Calu3 (cell line): ENCODE results near the gene CIB4. TPM values are rescaled to one million over a fixed set of nuclear protein-coding genes. Genes with fewer than 3 reads are reported as not detected.

Experiments used
- BruUV-seq: library from RNA; stranded (reverse); fragments of 400-500 nt; replicated peaks from 2 replicates; lab custom pipeline; 2021; lab: Mats Ljungman, UMichigan
- CTCF ChIA-PET: fragments of 300-600 bp; sonication (Branson Sonifier 250); formaldehyde crosslinking; loops from one replicate; lab custom pipeline; 2022; ENCODE audit warnings: antibody characterized with exemption; lab: Charles Lee
- DNase-seq: peaks from one replicate; pipeline ENCODE4 v3.0.0; 2022
- H3K27ac Mint-ChIP-seq: one replicate; pipeline ENCODE4 v1.8.0; 2022; ENCODE audit warnings: mixed read lengths; ENCODE audit not compliant: unreplicated experiment
- H3K27me3 Mint-ChIP-seq: one replicate; pipeline ENCODE4 v1.8.0; 2022; ENCODE audit warnings: mixed read lengths; ENCODE audit not compliant: unreplicated experiment
- H3K36me3 Mint-ChIP-seq: one replicate; pipeline ENCODE4 v1.8.0; 2022; ENCODE audit warnings: mild to moderate bottlenecking, moderate library complexity, mixed read lengths; ENCODE audit not compliant: insufficient read depth, unreplicated experiment
- H3K4me1 Mint-ChIP-seq: one replicate; pipeline ENCODE4 v1.8.0; 2022; ENCODE audit warnings: mild to moderate bottlenecking, low read depth, mixed read lengths; ENCODE audit not compliant: unreplicated experiment
- H3K4me3 Mint-ChIP-seq: one replicate; pipeline ENCODE4 v1.8.0; 2022; ENCODE audit warnings: mild to moderate bottlenecking, low read depth, moderate library complexity, mixed read lengths; ENCODE audit not compliant: unreplicated experiment
- H3K9me3 Mint-ChIP-seq: one replicate; pipeline ENCODE4 v1.8.0; 2022; ENCODE audit warnings: low read depth, mixed read lengths; ENCODE audit not compliant: unreplicated experiment
- intact Hi-C: fragments of 100-400 bp; cut with micrococcal nuclease; formaldehyde crosslinking; loops from one replicate; pipeline ENCODE4 v1.10.0; 2022; ENCODE audit not compliant: unreplicated experiment
- total RNA-seq: library from RNA; stranded (reverse); gene quantifications from 2 replicates; pipeline ENCODE4 v1.2.3, GENCODE V29; 2022
- TF ChIP-seq, protein P1 (sequence below): fragments of 200-600 bp; IDR thresholded peaks from one replicate; pipeline ENCODE4 v1.8.0; 2022; ENCODE audit warnings: antibody characterized with exemption; ENCODE audit not compliant: unreplicated experiment

Gene CIB4
- total RNA-seq, 1 experiment from 2014 or later = not detected

DNA sequence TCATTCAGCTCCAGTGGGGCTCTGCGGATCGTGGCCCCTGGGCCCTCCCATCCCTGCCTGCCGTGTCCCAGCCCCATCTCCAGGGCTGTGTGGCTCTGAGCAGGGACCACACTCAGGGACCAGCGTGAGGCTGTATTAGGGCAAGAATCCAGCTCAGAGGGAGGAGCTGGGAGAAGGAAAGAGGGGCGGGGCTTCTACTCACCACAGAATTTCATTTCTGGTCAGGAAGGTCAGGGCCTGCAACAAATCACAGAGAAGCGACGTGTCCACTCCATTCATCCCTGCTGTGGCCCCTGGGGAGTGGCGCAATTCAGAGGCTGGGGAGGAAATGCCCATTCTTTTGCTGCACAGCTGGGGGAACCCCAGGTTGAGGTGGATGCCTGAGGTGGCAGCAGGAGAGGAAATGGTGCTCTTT is 828 bp downstream of the CIB4 start:
- peaks cover 31% of the 10 kb centered on the region for H3K27me3 Mint-ChIP-seq
- peak overlapping the region; percentile 17 for H3K27ac Mint-ChIP-seq
- CTCF ChIA-PET = no interaction called here
- peaks cover 17% of the 10 kb centered on the region for H3K4me1 Mint-ChIP-seq
- DNase-seq = peak; percentile 64
- intact Hi-C loops = no loop called here
- no TSS peak for BruUV-seq
- TF ChIP-seq, protein P1, sequence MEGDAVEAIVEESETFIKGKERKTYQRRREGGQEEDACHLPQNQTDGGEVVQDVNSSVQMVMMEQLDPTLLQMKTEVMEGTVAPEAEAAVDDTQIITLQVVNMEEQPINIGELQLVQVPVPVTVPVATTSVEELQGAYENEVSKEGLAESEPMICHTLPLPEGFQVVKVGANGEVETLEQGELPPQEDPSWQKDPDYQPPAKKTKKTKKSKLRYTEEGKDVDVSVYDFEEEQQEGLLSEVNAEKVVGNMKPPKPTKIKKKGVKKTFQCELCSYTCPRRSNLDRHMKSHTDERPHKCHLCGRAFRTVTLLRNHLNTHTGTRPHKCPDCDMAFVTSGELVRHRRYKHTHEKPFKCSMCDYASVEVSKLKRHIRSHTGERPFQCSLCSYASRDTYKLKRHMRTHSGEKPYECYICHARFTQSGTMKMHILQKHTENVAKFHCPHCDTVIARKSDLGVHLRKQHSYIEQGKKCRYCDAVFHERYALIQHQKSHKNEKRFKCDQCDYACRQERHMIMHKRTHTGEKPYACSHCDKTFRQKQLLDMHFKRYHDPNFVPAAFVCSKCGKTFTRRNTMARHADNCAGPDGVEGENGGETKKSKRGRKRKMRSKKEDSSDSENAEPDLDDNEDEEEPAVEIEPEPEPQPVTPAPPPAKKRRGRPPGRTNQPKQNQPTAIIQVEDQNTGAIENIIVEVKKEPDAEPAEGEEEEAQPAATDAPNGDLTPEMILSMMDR = no peak
- H3K9me3 Mint-ChIP-seq = no peaks in the 10 kb centered on the region
- no peaks in the 10 kb centered on the region for H3K36me3 Mint-ChIP-seq
- no peak overlapping the region for H3K4me3 Mint-ChIP-seq

DNA sequence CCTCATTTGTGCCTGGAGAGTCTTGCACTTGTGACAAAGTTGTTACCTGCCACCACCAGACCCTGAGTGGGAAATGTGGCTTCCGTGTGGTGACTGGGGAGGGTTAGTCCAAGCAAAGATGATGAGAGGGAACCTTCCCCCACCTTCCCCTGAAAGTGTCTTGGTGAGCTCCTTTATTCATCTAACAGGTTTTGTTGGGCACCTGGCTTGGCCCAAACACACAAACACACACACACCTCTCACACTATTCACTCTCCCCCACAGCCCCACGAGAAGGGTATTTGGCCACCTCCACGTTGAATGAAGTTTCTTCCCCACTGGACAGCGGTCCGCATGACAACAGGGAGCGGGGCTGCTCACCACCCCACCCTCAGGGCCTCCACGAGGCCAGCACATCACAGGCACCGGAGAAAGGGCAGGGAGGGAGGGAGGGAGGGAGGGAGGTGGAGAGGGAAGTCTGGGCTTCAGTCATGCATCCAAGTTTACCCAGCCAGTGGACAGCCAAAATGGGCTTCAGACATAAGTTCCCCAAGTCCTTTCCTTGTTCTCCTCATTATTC is 1.4 kb downstream of the CIB4 start:
- DNase-seq = no peak
- TF ChIP-seq, protein P1 = no peak
- peaks cover 17% of the 10 kb centered on the region for H3K4me1 Mint-ChIP-seq
- H3K27me3 Mint-ChIP-seq = peaks cover 26% of the 10 kb centered on the region
- no peak overlapping the region for H3K27ac Mint-ChIP-seq
- intact Hi-C loops = no loop called here
- CTCF ChIA-PET = no interaction called here
- BruUV-seq = no TSS peak
- no peak overlapping the region for H3K4me3 Mint-ChIP-seq
- H3K36me3 Mint-ChIP-seq = no peaks in the 10 kb centered on the region
- no peaks in the 10 kb centered on the region for H3K9me3 Mint-ChIP-seq

DNA sequence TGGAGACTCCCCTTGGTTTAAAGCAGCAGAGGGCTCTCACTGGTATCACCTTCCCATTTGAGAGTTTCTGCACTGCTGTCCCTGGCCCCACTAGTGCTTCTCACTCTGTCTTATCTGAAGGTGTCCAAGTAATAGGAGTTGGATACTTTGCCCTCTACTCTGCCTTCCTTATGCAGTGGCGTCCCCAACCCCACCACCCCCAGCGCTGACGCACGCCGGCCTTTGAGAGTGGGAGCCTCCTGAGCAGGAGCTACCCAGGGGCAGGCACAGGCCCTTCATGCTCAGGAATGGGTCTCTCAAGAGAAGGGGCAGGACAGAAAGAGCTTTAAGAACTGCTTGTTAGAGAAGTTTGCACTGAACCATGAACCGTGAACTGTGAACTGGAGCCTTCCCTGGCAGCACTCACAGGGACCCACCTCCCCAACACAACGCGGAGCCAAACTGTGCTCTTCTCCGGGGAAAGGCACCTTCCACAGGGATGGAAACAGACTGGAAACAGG is 3.3 kb downstream of the CIB4 start:
- CTCF ChIA-PET = interaction anchor here (0.6 kb wide), 1 partner anchor 13 kb away, joined by 3 read pairs; no protein-coding TSS in a partner anchor
- BruUV-seq = no TSS peak
- no peaks in the 10 kb centered on the region for H3K9me3 Mint-ChIP-seq
- H3K4me3 Mint-ChIP-seq = no peak overlapping the region
- H3K4me1 Mint-ChIP-seq = peaks cover 17% of the 10 kb centered on the region
- intact Hi-C loops = no loop called here
- TF ChIP-seq, protein P1 = no peak
- H3K27ac Mint-ChIP-seq = no peak overlapping the region
- no peak for DNase-seq
- H3K36me3 Mint-ChIP-seq = no peaks in the 10 kb centered on the region
- peaks cover 7% of the 10 kb centered on the region for H3K27me3 Mint-ChIP-seq

DNA sequence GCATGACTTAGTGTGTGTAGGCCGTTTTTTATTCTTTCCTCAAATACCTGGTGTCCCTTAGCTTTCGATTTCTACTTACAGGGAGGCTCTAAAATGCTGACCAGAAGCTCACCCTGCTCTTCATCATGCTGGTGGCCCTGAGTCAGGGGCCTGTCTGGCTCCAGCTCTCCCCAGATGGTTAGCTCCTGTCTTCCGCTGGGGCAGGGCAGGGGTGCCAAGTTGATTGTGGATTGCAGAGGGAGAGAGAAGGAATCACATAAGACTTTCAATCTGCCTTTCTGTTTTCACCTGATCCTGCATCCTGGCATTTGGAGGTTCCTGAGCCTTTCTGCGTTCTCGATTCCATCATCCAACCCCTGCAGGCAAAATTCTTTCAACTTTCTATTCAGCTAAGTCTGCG is 4.2 kb downstream of the CIB4 start:
- DNase-seq = no peak
- intact Hi-C loops = no loop called here
- H3K36me3 Mint-ChIP-seq = no peaks in the 10 kb centered on the region
- peaks cover 6% of the 10 kb centered on the region for H3K27me3 Mint-ChIP-seq
- H3K9me3 Mint-ChIP-seq = no peaks in the 10 kb centered on the region
- TF ChIP-seq, protein P1 = no peak
- peaks cover 17% of the 10 kb centered on the region for H3K4me1 Mint-ChIP-seq
- H3K27ac Mint-ChIP-seq = no peak overlapping the region
- no TSS peak for BruUV-seq
- no peak overlapping the region for H3K4me3 Mint-ChIP-seq
- CTCF ChIA-PET = interaction anchor here (0.9 kb wide), 1 partner anchor 15 kb away, joined by 3 read pairs; no protein-coding TSS in a partner anchor
